ENCODE results near the gene KRT13. TPM values are rescaled to one million over a fixed set of nuclear protein-coding genes. Genes with fewer than 3 reads are reported as not detected.

The KRT13 gene
- total and polyA plus RNA-seq, 2 donors (not counting 1 experiment from before 2014, with no cell fraction given): not detected

- Mint-ChIP-seq H3K4me3 (no peak overlapping the region), H3K27ac (no peak overlapping the region), H3K27me3 (peaks cover 43% of the 10 kb centered on the region), H3K4me1 (no peaks in the 10 kb centered on the region), H3K9me3 (ENCODE audit: insufficient read depth) (no peaks in the 10 kb centered on the region)
- Histone ChIP-seq H3K79me2 (ENCODE audit: control insufficient read depth, insufficient read depth, low read length) (no peaks in the 10 kb centered on the region), H3K4me3 (ENCODE audit: control extremely low read depth in 1 of 5, extremely low read depth in 1 of 5, insufficient read depth in 1 of 5, low read depth in 2 of 5, low read length in 4 of 5) (no peak overlapping the region), H2AFZ (ENCODE audit: insufficient read depth, low read depth, low read length, poor library complexity, severe bottlenecking) (no peak overlapping the region), H4K20me1 (ENCODE audit: control insufficient read depth, insufficient read depth, low read length, poor library complexity, severe bottlenecking) (no peaks in the 10 kb centered on the region), H3K27me3 (replicated peaks in 1 of 4; ENCODE audit: control extremely low read depth in 1 of 4, control insufficient read depth in 3 of 4, insufficient read depth in 4 of 4, low read length in 3 of 4) (peaks cover 0 to 4% (median 2%) of the 10 kb centered on the region in 4 experiments), H3K9me3 (ENCODE audit: control extremely low read depth in 1 of 3, control insufficient read depth in 2 of 3, insufficient read depth in 1 of 3, low read length in 2 of 3) (peaks cover 0 to 12% (median 0%) of the 10 kb centered on the region in 3 donors), H3K4me2 (replicated peaks; ENCODE audit: low read depth, low read length, poor library complexity, severe bottlenecking) (no peak overlapping the region), H3K36me3 (replicated peaks in 1 of 2; ENCODE audit: control extremely low read depth in 1 of 2, control insufficient read depth in 1 of 2, extremely low read depth in 1 of 2, insufficient read depth in 2 of 2, low read length in 1 of 2) (no peaks in the 10 kb centered on the region), H3K27ac (ENCODE audit: low read length in 2 of 2) (no peak overlapping the region), H3K9ac (ENCODE audit: low read length) (no peak overlapping the region), H3K4me1 (ENCODE audit: control insufficient read depth in 2 of 2, insufficient read depth in 2 of 2, low read length in 2 of 2) (no peaks in the 10 kb centered on the region)
- ATAC-seq (ENCODE audit: low read depth): no peak
- intact Hi-C loops (cut with micrococcal nuclease): no loop called here
- DNase-seq: no peak
- ChIA-PET CTCF (no interaction called here), POLR2A (no interaction called here)
- TF ChIP-seq CTCF (IDR thresholded peaks at IDR 0.05) (no peak), EZH2 (IDR thresholded peaks at IDR 0.05; ENCODE audit: borderline replicate concordance, insufficient read depth, low read depth, low read length, poor library complexity, severe bottlenecking) (no peak)
- 94% methylated on average over 8 of the region's 8 CpGs for WGBS (ENCODE audit: insufficient coverage)
Observed at GRCh38 chr17:41463746-41464145, 41.7 kb downstream of the KRT13 start.

DNA sequence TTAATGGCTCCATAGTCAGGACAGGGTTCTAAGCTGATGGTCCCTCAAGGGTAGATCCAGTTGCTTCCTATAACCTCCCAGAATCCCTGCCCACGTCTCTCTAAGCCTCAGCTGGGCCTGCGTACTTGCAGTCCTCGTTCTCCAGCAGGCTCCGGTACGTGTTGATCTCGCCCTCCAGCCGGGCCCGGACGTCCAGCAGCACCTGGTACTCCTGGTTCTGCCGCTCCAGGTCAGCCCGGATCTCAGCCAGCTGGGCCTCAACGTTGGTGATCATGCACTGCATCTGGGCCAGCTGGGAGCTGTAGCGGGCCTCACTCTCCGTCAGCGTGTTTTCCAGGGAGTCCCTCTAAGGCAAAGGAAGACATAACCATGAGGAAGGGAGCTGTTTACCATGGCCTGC is 42.7 kb downstream of the KRT13 start:
- CTCF ChIA-PET: no interaction called here
- Histone ChIP-seq H3K4me2 (replicated peaks; ENCODE audit: low read depth, low read length, poor library complexity, severe bottlenecking) (no peak overlapping the region), H3K4me1 (ENCODE audit: control insufficient read depth in 2 of 2, insufficient read depth in 2 of 2, low read length in 2 of 2) (no peaks in the 10 kb centered on the region), H3K36me3 (replicated peaks in 1 of 2; ENCODE audit: control extremely low read depth in 1 of 2, control insufficient read depth in 1 of 2, extremely low read depth in 1 of 2, insufficient read depth in 2 of 2, low read length in 1 of 2) (no peaks in the 10 kb centered on the region), H3K27me3 (replicated peaks in 1 of 4; ENCODE audit: control extremely low read depth in 1 of 4, control insufficient read depth in 3 of 4, insufficient read depth in 4 of 4, low read length in 3 of 4) (peaks cover 0 to 3% (median 0%) of the 10 kb centered on the region in 4 experiments), H3K79me2 (ENCODE audit: control insufficient read depth, insufficient read depth, low read length) (no peaks in the 10 kb centered on the region), H3K9me3 (ENCODE audit: control extremely low read depth in 1 of 3, control insufficient read depth in 2 of 3, insufficient read depth in 1 of 3, low read length in 2 of 3) (peaks cover 0 to 12% (median 0%) of the 10 kb centered on the region in 3 donors), H2AFZ (ENCODE audit: insufficient read depth, low read depth, low read length, poor library complexity, severe bottlenecking) (no peak overlapping the region), H3K9ac (ENCODE audit: low read length) (no peak overlapping the region), H3K4me3 (ENCODE audit: control extremely low read depth in 1 of 5, extremely low read depth in 1 of 5, insufficient read depth in 1 of 5, low read depth in 2 of 5, low read length in 4 of 5) (no peak overlapping the region), H3K27ac (ENCODE audit: low read length in 2 of 2) (no peak overlapping the region), H4K20me1 (ENCODE audit: control insufficient read depth, insufficient read depth, low read length, poor library complexity, severe bottlenecking) (no peaks in the 10 kb centered on the region)
- Mint-ChIP-seq H3K4me1 (no peaks in the 10 kb centered on the region), H3K27me3 (peaks cover 47% of the 10 kb centered on the region), H3K9me3 (ENCODE audit: insufficient read depth) (no peaks in the 10 kb centered on the region), H3K4me3 (no peak overlapping the region), H3K27ac (no peak overlapping the region)
- 74% methylated on average over 15 of the region's 15 CpGs for WGBS (ENCODE audit: insufficient coverage)
- intact Hi-C loops (cut with micrococcal nuclease): no loop called here
- POLR2A ChIA-PET: no interaction called here
- TF ChIP-seq EZH2 (IDR thresholded peaks at IDR 0.05; ENCODE audit: borderline replicate concordance, insufficient read depth, low read depth, low read length, poor library complexity, severe bottlenecking): no peak
- no peak for TF ChIP-seq CTCF (IDR thresholded peaks at IDR 0.05)
- ATAC-seq (ENCODE audit: low read depth) (no peak), DNase-seq (no peak)

Measured in B cell (primary cell).